8988T (cell line): ENCODE measurements around the gene PLCXD1.
"Not testable (repeated sequence)": the region's sequence is repeated elsewhere in the genome, so short reads cannot be mapped to it uniquely, and the experiment has no call there.

Experiments
- DNase-seq: peaks from one replicate; pipeline ENCODE4 v3.0.0; 2011

The PLCXD1 gene

GRCh38 chrX:337331-337831 is 56.2 kb downstream of the PLCXD1 start:
- DNase-seq, result no peak

- no peak for DNase-seq
These were observed 57.2 kb downstream of the PLCXD1 start for GRCh38 chrX:338281-338835.

GRCh38 chrX:338836-339400 is 57.7 kb downstream of the PLCXD1 start:
- DNase-seq, result no peak

- DNase-seq, result no peak
These were observed 58.9 kb downstream of the PLCXD1 start for GRCh38 chrX:340121-340520.

DNA sequence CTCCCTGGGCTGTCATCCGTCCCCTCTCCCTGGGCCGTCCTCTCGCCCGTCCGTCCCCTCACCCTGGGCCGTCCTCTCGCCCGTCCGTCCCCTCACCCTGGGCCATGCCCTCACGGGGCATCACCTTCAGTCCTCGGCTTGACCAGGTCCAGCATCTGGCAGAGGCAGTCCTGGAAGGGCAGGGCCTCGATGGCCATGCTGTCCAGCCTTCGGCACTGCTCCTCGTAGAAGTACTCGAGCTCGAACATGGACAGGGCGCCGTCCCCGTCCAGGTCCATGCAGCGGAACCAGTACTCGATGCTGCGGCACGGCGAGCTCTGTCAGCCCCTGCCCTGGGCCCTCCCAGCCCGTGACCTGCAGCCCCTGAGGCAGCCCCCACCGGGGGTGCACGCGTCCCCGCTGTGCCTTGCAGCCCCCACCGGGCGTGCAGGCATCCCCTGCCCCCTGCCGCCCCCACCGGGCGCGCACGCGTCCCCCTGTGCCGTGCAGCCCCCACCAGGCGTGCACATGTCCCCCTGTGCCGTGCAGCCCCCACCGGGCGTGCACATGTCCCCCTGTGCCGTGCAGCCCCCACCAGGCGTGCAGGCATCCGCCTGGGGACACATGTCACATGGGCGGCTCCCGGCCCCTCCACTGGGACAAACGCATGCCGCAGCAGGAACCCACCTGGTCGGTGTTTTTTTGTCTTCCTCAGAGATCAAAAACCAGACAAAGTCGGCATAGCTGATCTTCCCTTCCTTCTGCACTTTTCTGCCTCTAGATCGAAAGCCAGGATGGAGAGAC is 59.7 kb downstream of the PLCXD1 start:
- no peak for DNase-seq

DNA sequence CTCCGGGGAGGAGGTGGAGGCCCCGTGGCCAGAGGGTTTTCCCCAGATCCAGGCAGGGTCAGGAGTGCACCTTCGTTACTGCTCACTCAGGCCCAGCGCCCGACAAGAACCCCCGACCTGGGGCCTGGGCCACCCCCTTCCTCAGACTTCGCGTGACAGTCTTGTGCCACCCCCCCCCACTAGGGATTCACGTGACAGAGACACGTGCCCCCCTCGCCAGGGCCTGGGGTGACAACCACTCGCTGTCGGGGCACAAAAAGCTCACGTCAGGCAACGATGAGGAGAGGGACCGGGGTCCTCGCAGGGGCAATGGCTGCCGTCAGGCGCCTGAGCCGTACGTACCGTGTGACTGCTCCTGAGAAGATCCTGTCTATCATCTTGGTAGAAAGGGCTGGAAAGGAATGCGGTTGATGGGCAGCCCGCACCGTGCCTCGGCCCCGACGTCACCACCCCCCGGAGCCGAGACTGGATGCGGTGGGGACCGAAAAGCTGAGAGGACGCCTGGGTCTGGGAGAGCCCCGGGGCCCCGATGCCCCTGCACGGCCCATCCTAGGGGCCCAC is 60.4 kb downstream of the PLCXD1 start:
- no peak for DNase-seq

GRCh38 chrX:344371-344901 is 63.3 kb downstream of the PLCXD1 start:
- no peak for DNase-seq

- no peak for DNase-seq
These were observed 64.1 kb downstream of the PLCXD1 start for GRCh38 chrX:345020-345925.

- DNase-seq, result no peak
These were observed 65.0 kb downstream of the PLCXD1 start for GRCh38 chrX:346034-346813.

- no peak for DNase-seq
These were observed 66.4 kb downstream of the PLCXD1 start for GRCh38 chrX:347351-348117.

- DNase-seq, result no peak
These were observed 67.4 kb downstream of the PLCXD1 start for GRCh38 chrX:348461-349117.

GRCh38 chrX:349196-349595 is 68.0 kb downstream of the PLCXD1 start:
- DNase-seq, result no peak

- no peak for DNase-seq
These were observed 68.5 kb downstream of the PLCXD1 start for GRCh38 chrX:349702-350101.

DNA sequence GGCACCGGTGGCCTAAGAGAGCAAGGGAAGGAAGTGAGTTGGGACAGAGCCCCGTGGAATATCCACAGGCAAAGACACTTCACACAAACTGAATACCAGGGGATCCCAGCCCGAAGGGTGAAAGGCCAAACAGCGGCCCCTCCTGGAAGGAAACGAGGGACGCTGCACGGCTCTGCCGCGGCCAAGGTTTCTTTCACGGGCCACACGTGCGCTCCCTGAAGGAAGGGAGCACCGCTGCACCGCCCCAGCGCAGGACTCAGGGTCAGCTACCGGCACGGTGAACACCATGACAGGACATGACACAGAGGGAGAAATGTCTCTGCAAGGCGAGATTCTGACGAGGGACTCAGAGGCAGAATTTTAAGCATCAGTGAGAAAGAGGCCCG is 69.0 kb downstream of the PLCXD1 start:
- DNase-seq, result no peak

DNA sequence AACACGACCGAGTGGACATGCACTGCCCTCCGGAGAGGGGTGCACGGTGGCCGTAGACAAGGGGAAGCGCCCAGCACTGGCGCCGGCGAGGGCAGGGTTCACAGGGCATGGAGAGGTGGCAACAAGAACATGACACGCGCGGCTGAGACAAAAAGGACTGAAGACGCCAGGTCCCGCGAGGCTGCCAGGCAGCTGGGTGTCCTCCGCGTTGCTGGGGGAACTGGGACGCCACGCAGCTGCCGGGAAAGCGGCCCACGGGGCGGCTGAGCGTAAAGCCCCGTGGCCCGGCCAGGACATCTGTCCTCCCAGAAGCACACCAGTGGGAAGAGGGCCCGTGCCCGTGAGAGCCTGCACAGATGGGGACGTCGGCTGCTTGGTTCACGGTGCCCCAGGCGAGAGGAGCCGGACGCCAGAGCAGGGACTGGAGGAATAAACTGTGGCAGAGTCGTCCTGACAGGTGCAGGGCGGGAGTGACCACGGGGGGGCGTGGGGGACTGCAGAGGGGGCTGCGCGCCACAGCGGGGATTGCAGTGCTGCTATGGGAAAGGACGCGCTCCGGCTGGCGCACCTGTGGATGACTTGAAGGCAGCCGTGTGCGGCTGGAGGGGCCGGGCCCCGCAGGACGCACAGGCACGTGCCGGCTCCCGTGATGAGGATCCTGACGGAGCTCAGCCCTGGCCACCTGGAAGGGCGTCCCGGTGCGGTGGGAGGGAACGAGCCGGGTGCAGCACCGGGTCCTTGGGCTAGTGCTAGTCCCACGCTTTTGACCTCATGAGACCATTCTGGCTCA is 69.5 kb downstream of the PLCXD1 start:
- DNase-seq, result no peak

GRCh38 chrX:351324-351641 is 70.1 kb downstream of the PLCXD1 start:
- not testable (repeated sequence) for DNase-seq

DNA sequence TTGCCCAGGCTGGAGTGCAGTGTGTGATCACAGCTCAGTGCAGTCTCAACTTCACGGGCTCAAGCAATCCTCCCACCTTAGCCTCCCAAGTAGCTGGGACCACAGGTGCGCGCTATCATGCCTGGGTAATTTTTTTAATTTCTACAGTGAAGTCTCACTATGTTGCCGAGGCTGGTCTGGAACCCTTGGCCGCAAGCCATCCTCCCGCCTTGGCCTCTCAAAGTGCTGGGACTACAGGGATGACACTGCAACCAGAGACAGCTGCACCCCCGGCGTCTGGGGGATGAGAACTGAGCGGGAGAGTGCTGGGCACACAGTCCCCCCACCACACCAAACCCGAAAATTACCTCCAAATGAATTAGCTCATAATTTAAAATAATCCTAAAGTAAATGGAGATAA is 70.6 kb downstream of the PLCXD1 start:
- DNase-seq, result no peak

GRCh38 chrX:352181-352580 is 71.0 kb downstream of the PLCXD1 start:
- DNase-seq, result no peak

- DNase-seq, result no peak
These were observed 71.6 kb downstream of the PLCXD1 start for GRCh38 chrX:352582-353314.
